Stomach (tissue), 4 donors: Measurements from ENCODE around the gene LRRC46.

ENCODE experiments used
- CTCF ChIP-seq, 7 experiments: fragments of 450-650 bp in 4 of 7; fragments of 200-600 bp in 3 of 7; sonication (generic) in 3 of 7; IDR thresholded peaks; one replicate each; pipeline ENCODE4 v1.5.1; 2016 to 2019; ENCODE audit warnings: antibody characterized with exemption in 7 of 7, control low read depth in 2 of 7, mild to moderate bottlenecking in 1 of 7
- POLR2A ChIP-seq, 4 donors: fragments of 450-650 bp; IDR thresholded peaks; one replicate each; pipeline ENCODE4 v1.6.1; 2016; ENCODE audit warnings: antibody characterized with exemption in 4 of 4, control low read depth in 2 of 4, mild to moderate bottlenecking in 1 of 4, moderate library complexity in 1 of 4

GRCh38 chr17:47840742-47841487, 9.4 kb downstream of the LRRC46 start, which contains the start of gene SCRN2:
- peak in 6 of 7 experiments; percentile 95 to 99 (median 98) for TF ChIP-seq CTCF (IDR thresholded peaks at IDR 0.05)
- no peak for TF ChIP-seq POLR2A (IDR thresholded peaks at IDR 0.05)
